NCI-H2107 treated with DMSO at 0.1 percent for 48 hours (cell line): ENCODE results near the gene TIMM23.

Source experiments
- DNase-seq: peaks from one replicate; lab custom pipeline; 2025; ENCODE audit not compliant: unreplicated experiment; lab: John Stamatoyannopoulos, UW

The TIMM23 gene

GRCh38 chr10:46052057-46052790 lies 79.9 kb downstream of the TIMM23 start:
- DNase-seq, result no peak

GRCh38 chr10:46052791-46053375 lies 80.6 kb downstream of the TIMM23 start:
- DNase-seq, result no peak
